IMR-90 (cell line): ENCODE results near the gene NMNAT3.

Source experiments
- BHLHE40 ChIP-seq: fragments of 150-350 bp; IDR thresholded peaks from 2 replicates; pipeline ENCODE4 v1.6.1; 2016; ENCODE audit warnings: mild to moderate bottlenecking, low read depth, low read length
- CEBPB ChIP-seq: IDR thresholded peaks from 2 replicates; pipeline ENCODE4 v1.6.1; 2012; ENCODE audit warnings: low read depth, low read length, improper control_type of control experiment
- MAZ ChIP-seq: IDR thresholded peaks from 2 replicates; pipeline ENCODE4 v1.6.1; 2012; ENCODE audit warnings: low read depth, mild to moderate bottlenecking, low read length, improper control_type of control experiment, moderate library complexity, borderline replicate concordance
- MXI1 ChIP-seq: IDR thresholded peaks from 2 replicates; pipeline ENCODE4 v1.6.1; 2012; ENCODE audit warnings: low read depth, mild to moderate bottlenecking, low read length, moderate library complexity, borderline replicate concordance
- POLR2A ChIP-seq: IDR thresholded peaks from 2 replicates; pipeline ENCODE4 v1.6.1; 2012; ENCODE audit warnings: mild to moderate bottlenecking, low read depth, low read length
- RAD21 ChIP-seq: IDR thresholded peaks from 2 replicates; pipeline ENCODE4 v1.6.1; 2012; ENCODE audit warnings: low read length, improper control_type of control experiment
- SMC3 ChIP-seq: fragments of 150-350 bp; IDR thresholded peaks from 2 replicates; pipeline ENCODE4 v1.6.1; 2016; ENCODE audit warnings: low read depth, mild to moderate bottlenecking, antibody characterized with exemption, low read length, moderate library complexity
- TF ChIP-seq, protein P1 (sequence below): conservative IDR thresholded peaks from 2 replicates; pipeline ENCODE4 v1.5.1; 2012; ENCODE audit warnings: mild to moderate bottlenecking, low read depth, low read length, improper control_type of control experiment

DNA sequence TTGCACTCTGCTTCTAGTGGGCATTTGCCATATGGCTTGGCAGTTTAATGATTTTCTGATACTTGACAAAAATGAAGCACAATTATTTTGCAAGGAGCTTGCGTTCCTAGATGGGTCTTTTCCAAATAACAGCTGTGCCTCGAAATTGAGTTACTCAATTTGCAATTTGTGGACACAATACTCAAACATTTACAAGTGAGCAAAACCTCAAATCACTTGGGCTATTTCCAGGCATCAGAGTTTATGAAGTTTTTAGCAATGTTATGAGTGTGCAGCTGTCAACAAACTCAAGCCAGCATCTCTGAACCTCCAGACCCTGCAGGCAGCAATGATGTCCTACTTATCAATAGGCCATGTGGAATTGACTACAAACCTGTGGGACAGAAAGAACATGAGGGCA is 41.3 kb downstream of the NMNAT3 start:
- TF ChIP-seq POLR2A = no peak
- TF ChIP-seq, protein P1, sequence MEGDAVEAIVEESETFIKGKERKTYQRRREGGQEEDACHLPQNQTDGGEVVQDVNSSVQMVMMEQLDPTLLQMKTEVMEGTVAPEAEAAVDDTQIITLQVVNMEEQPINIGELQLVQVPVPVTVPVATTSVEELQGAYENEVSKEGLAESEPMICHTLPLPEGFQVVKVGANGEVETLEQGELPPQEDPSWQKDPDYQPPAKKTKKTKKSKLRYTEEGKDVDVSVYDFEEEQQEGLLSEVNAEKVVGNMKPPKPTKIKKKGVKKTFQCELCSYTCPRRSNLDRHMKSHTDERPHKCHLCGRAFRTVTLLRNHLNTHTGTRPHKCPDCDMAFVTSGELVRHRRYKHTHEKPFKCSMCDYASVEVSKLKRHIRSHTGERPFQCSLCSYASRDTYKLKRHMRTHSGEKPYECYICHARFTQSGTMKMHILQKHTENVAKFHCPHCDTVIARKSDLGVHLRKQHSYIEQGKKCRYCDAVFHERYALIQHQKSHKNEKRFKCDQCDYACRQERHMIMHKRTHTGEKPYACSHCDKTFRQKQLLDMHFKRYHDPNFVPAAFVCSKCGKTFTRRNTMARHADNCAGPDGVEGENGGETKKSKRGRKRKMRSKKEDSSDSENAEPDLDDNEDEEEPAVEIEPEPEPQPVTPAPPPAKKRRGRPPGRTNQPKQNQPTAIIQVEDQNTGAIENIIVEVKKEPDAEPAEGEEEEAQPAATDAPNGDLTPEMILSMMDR = no peak
- no peak for TF ChIP-seq BHLHE40
- TF ChIP-seq RAD21 = no peak
- no peak for TF ChIP-seq MAZ
- TF ChIP-seq SMC3 = no peak
- TF ChIP-seq CEBPB = no peak
- no peak for TF ChIP-seq MXI1
